ENCODE data around the gene NTM. TPM values are rescaled to one million over a fixed set of nuclear protein-coding genes. Genes with fewer than 3 reads are reported as not detected.

NTM gene
- total and polyA plus RNA-seq, 2 experiments from 2014 or later = 25.9 to 49.0 TPM

- Histone ChIP-seq H3K79me2 (ENCODE audit: insufficient read depth) (peaks cover 13% of the 10 kb centered on the region; the same call in 1 of the 2 replicates), H3K27me3 (replicated peaks; ENCODE audit: insufficient read depth) (no peaks in the 10 kb centered on the region), H3K9ac (no peak overlapping the region), H3K4me3 (no peak overlapping the region), H3K9me3 (ENCODE audit: low read depth) (no peaks in the 10 kb centered on the region), H3K4me2 (ENCODE audit: unreplicated experiment) (no peak overlapping the region), H3K36me3 (ENCODE audit: low read depth) (no peaks in the 10 kb centered on the region), H3K9me2 (ENCODE audit: insufficient read depth) (no peaks in the 10 kb centered on the region), H3F3A (ENCODE audit: insufficient read depth) (0 out of 2 replicates have a peak, but pooled peaks cover 9% of the 10 kb centered on the region), H4K20me1 (ENCODE audit: insufficient read depth) (no peaks in the 10 kb centered on the region), H3K27ac (no peak overlapping the region), H3K4me1 (ENCODE audit: insufficient read depth) (peaks cover 18% of the 10 kb centered on the region), H2AFZ (no peak overlapping the region)
- WGBS, 2 experiments (ENCODE audit: low coverage in 1 of 2, low lambda C conversion rate in 2 of 2, missing lambda C conversion rate in 2 of 2) = 96 to 100% methylated on average over 1 of the region's 1 CpG
- in situ Hi-C loops (cut with MboI) = no loop called here
- TF ChIP-seq EZH2 (IDR thresholded peaks at IDR 0.05; ENCODE audit: insufficient read depth, poor library complexity, severe bottlenecking) = no peak
- TF ChIP-seq EZH2phosphoT487 (IDR thresholded peaks at IDR 0.05; ENCODE audit: insufficient read depth, low read depth) = no peak
- DNase-seq = no peak
Measured at GRCh38 chr11:132020001-132020400, 649.6 kb downstream of the NTM start.

DNA sequence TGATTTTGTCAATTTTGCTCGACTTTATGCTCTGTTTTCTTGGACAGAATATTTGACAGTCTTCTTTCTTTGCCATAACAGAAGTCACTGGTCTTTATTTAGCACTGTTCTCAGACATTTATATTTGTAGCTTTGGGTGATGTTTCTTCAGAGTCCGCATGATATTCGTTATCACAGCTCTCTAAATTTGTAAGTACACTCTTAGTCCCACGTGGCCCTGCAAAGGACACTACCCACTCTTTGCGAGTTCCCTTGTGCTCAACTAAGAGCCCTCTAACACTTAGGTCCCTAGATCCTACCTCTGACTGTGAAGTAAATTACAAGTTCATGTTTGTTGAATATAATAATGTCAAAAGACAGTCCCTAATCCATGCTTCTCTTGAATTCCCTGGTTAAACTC, 651.9 kb downstream of the NTM start:
- WGBS, 2 experiments (ENCODE audit: low coverage in 1 of 2, low lambda C conversion rate in 2 of 2, missing lambda C conversion rate in 2 of 2) = 76% methylated on average over 5 of the region's 5 CpGs
- no peaks in the 10 kb centered on the region for H4K20me1 ChIP-seq (ENCODE audit: insufficient read depth)
- H3K9ac ChIP-seq = no peak overlapping the region
- no peak overlapping the region for H3K27ac ChIP-seq
- 0 out of 2 replicates have a peak, but pooled peaks cover 14% of the 10 kb centered on the region for H3F3A ChIP-seq (ENCODE audit: insufficient read depth)
- H3K79me2 ChIP-seq (ENCODE audit: insufficient read depth) = peaks cover 23% of the 10 kb centered on the region; the same call in 1 of the 2 replicates
- no peak overlapping the region for H3K4me2 ChIP-seq (ENCODE audit: unreplicated experiment)
- no peaks in the 10 kb centered on the region for H3K9me3 ChIP-seq (ENCODE audit: low read depth)
- H3K4me3 ChIP-seq = no peak overlapping the region
- H3K9me2 ChIP-seq (ENCODE audit: insufficient read depth) = no peaks in the 10 kb centered on the region
- no peaks in the 10 kb centered on the region for H3K27me3 ChIP-seq (replicated peaks; ENCODE audit: insufficient read depth)
- H2AFZ ChIP-seq = no peak overlapping the region
- H3K36me3 ChIP-seq (ENCODE audit: low read depth) = no peaks in the 10 kb centered on the region
- no peak for DNase-seq
- TF ChIP-seq EZH2phosphoT487 (IDR thresholded peaks at IDR 0.05; ENCODE audit: insufficient read depth, low read depth) = no peak
- TF ChIP-seq EZH2 (IDR thresholded peaks at IDR 0.05; ENCODE audit: insufficient read depth, poor library complexity, severe bottlenecking) = no peak
- in situ Hi-C loops (cut with MboI) = no loop called here
- H3K4me1 ChIP-seq (ENCODE audit: insufficient read depth) = peaks cover 30% of the 10 kb centered on the region

DNA sequence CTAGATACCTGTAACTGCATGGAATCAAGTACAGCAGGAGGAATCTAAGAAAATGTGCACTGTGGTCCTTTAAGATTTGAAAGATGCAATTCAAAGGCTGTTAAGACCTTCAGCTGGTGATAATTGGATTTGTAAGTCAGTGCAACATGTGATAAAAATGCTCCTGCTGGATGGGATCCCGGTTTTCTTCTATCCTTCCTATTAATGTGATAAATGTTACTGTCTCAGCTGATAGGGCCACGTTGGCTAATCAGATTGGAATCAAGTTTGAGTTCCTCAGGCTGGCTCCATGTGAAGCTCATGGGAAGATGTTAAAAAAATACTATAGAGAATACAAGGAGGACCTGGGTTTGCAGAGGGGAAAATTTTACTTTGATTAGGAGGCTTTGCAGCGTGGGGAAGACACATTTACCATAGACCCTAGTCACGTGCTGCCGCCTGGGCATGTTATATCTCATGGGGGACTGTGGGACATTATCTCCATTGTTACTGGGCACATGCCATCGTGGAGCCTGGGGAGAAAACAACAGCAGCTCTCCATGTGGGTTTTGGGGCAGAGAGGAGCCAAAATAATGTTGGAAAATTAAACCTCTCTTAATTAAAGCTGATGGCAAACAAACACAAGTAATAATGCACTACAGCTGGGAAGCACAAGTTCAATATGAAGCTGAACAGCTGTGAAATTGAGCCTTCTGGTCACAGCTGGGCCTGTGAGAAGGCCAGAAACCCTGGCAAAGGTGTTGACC, 652.5 kb downstream of the NTM start:
- no peaks in the 10 kb centered on the region for H3K27me3 ChIP-seq (replicated peaks; ENCODE audit: insufficient read depth)
- H3K79me2 ChIP-seq (ENCODE audit: insufficient read depth) = peaks cover 29% of the 10 kb centered on the region
- TF ChIP-seq EZH2 (IDR thresholded peaks at IDR 0.05; ENCODE audit: insufficient read depth, poor library complexity, severe bottlenecking) (no peak), EZH2phosphoT487 (IDR thresholded peaks at IDR 0.05; ENCODE audit: insufficient read depth, low read depth) (no peak)
- H3K4me1 ChIP-seq (ENCODE audit: insufficient read depth) = peaks cover 30% of the 10 kb centered on the region
- no peaks in the 10 kb centered on the region for H3K36me3 ChIP-seq (ENCODE audit: low read depth)
- H3K9me3 ChIP-seq (ENCODE audit: low read depth) = no peaks in the 10 kb centered on the region
- no peak overlapping the region for H3K4me2 ChIP-seq (ENCODE audit: unreplicated experiment)
- H3F3A ChIP-seq (ENCODE audit: insufficient read depth) = 0 out of 2 replicates have a peak, but pooled peaks cover 14% of the 10 kb centered on the region
- no peak overlapping the region for H3K4me3 ChIP-seq
- H4K20me1 ChIP-seq (ENCODE audit: insufficient read depth) = no peaks in the 10 kb centered on the region
- DNase-seq = peak; percentile 52
- in situ Hi-C loops (cut with MboI) = no loop called here
- H2AFZ ChIP-seq = no peak overlapping the region
- no peaks in the 10 kb centered on the region for H3K9me2 ChIP-seq (ENCODE audit: insufficient read depth)
- WGBS, 2 experiments (ENCODE audit: low coverage in 1 of 2, low lambda C conversion rate in 2 of 2, missing lambda C conversion rate in 2 of 2) = 38 to 39% methylated on average over 6 of the region's 6 CpGs
- H3K9ac ChIP-seq = no peak overlapping the region
- no peak overlapping the region for H3K27ac ChIP-seq

DNA sequence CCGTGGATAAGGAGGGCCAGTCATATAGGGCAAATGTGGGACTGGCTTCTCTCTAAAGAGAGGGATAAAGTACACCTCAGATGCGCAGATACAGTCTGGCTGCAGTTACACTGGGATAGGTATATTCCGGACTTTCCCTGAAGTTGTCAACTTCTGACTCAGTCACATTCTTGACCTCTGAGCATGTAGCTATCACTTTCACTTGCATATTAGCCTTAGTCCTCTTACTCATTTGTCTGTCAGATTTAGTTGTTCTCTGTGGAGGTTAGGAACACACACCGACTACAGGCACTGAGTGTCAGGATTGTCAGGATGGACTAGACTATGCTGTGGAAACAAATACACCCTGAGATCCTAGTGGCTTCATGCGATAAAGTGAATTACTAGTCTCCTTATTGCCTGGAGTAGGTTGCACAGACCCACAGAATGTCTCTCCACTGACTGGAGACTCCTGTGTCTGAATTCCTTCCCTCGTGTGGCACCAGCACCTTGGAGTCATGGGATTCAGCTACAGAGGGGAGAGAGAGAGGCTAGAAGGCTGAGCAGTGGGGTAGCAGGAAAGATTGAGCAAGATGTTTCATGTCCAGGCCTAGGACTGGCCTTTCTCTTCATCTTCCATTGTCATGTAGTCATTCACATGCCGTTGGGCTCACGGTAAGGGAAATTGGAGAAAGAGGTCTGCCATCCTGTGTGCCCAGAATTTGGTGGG, 654.3 kb downstream of the NTM start:
- Histone ChIP-seq H3K4me1 (ENCODE audit: insufficient read depth) (peaks cover 30% of the 10 kb centered on the region), H3K9me2 (ENCODE audit: insufficient read depth) (no peaks in the 10 kb centered on the region), H3K4me3 (no peak overlapping the region), H3K36me3 (ENCODE audit: low read depth) (no peaks in the 10 kb centered on the region), H3K79me2 (ENCODE audit: insufficient read depth) (peaks cover 34% of the 10 kb centered on the region), H3K27ac (peak overlapping the region; percentile 27), H3F3A (ENCODE audit: insufficient read depth) (0 out of 2 replicates have a peak, but pooled peaks cover 14% of the 10 kb centered on the region), H3K27me3 (replicated peaks; ENCODE audit: insufficient read depth) (no peaks in the 10 kb centered on the region), H2AFZ (no peak overlapping the region), H3K4me2 (ENCODE audit: unreplicated experiment) (peak overlapping the region; percentile 67), H3K9me3 (ENCODE audit: low read depth) (no peaks in the 10 kb centered on the region), H4K20me1 (ENCODE audit: insufficient read depth) (no peaks in the 10 kb centered on the region), H3K9ac (no peak overlapping the region)
- in situ Hi-C loops (cut with MboI) = no loop called here
- WGBS, 2 experiments (ENCODE audit: low coverage in 1 of 2, low lambda C conversion rate in 2 of 2, missing lambda C conversion rate in 2 of 2) = 60 to 67% methylated on average over 8 of the region's 8 CpGs
- TF ChIP-seq EZH2 (IDR thresholded peaks at IDR 0.05; ENCODE audit: insufficient read depth, poor library complexity, severe bottlenecking) (no peak), EZH2phosphoT487 (IDR thresholded peaks at IDR 0.05; ENCODE audit: insufficient read depth, low read depth) (0 out of 2 replicates have a peak, but pooled peaks have one; percentile 56)
- peak; percentile 83 for DNase-seq

Measured in GM23248 (cell line).